Caco-2 (cell line): ENCODE measurements around the gene FBXL19. TPM values are rescaled to one million over a fixed set of nuclear protein-coding genes. Genes with fewer than 3 reads are reported as not detected.

Experiments
- BruUV-seq: library from RNA; stranded (reverse); fragments of 400-500 nt; replicated peaks from 2 replicates; lab custom pipeline; 2021; lab: Mats Ljungman, UMichigan
- CTCF ChIA-PET: fragments of 300-600 bp; sonication (Branson Sonifier 250); formaldehyde crosslinking; loops from one replicate; lab custom pipeline; 2022; ENCODE audit warnings: antibody characterized with exemption; lab: Charles Lee
- POLR2A ChIA-PET: fragments of 300-600 bp; sonication (Branson Sonifier 250); formaldehyde crosslinking; loops from one replicate; lab custom pipeline; 2022; ENCODE audit warnings: antibody characterized with exemption; lab: Charles Lee
- DNase-seq, 2 experiments: peaks; one replicate each; pipeline versions ENCODE4 v3.0.0 to v3.0.0-alpha.2; 2020 to 2022
- H3K27me3 ChIP-seq: replicated peaks from 2 replicates; pipeline ENCODE4 v1.6.0; 2011; ENCODE audit warnings: low read length; ENCODE audit not compliant: control insufficient read depth, insufficient read depth
- H3K36me3 ChIP-seq: 2 replicates; pipeline ENCODE4 v1.5.1; 2011; ENCODE audit warnings: low read length; ENCODE audit not compliant: control insufficient read depth, insufficient read depth
- H3K4me1 ChIP-seq: fragments of 250-450 bp; sonication (Bioruptor Pico); 2 replicates; pipeline ENCODE4 v1.5.1; 2020; ENCODE audit warnings: mild to moderate bottlenecking
- H3K4me3 ChIP-seq: 2 replicates; pipeline ENCODE4 v1.5.1; 2011; ENCODE audit warnings: low read depth, mild to moderate bottlenecking, control low read depth, low read length
- H3K9me3 ChIP-seq: fragments of 250-450 bp; sonication (Bioruptor Pico); 2 replicates; pipeline ENCODE4 v1.5.1; 2020; ENCODE audit warnings: mild to moderate bottlenecking, moderate library complexity
- H3K27ac Mint-ChIP-seq: one replicate; pipeline ENCODE4 v1.8.0; 2022; ENCODE audit warnings: mixed read lengths; ENCODE audit not compliant: unreplicated experiment
- H3K27me3 Mint-ChIP-seq: one replicate; pipeline ENCODE4 v1.8.0; 2022; ENCODE audit warnings: mixed read lengths; ENCODE audit not compliant: insufficient read depth, unreplicated experiment
- H3K36me3 Mint-ChIP-seq: one replicate; pipeline ENCODE4 v1.8.0; 2022; ENCODE audit warnings: mild to moderate bottlenecking, mixed read lengths; ENCODE audit not compliant: insufficient read depth, unreplicated experiment
- H3K4me1 Mint-ChIP-seq: one replicate; pipeline ENCODE4 v1.8.0; 2022; ENCODE audit warnings: low read depth, mixed read lengths; ENCODE audit not compliant: unreplicated experiment
- H3K4me3 Mint-ChIP-seq: one replicate; pipeline ENCODE4 v1.8.0; 2022; ENCODE audit warnings: mild to moderate bottlenecking, moderate library complexity, mixed read lengths; ENCODE audit not compliant: unreplicated experiment
- H3K9me3 Mint-ChIP-seq: one replicate; pipeline ENCODE4 v1.8.0; 2022; ENCODE audit warnings: mixed read lengths; ENCODE audit not compliant: unreplicated experiment
- CTCF ChIP-seq, 2 experiments: fragments of 200-600 bp in 1 of 2; IDR thresholded peaks; 1 replicate in 1 of 2; 2 replicates in 1 of 2; pipeline versions ENCODE4 v1.5.1 to v1.8.0; 2011 to 2022; ENCODE audit warnings: antibody characterized with exemption in 1 of 2, control low read depth in 1 of 2, inconsistent platforms in 1 of 2, low read depth in 1 of 2, low read length in 1 of 2, mild to moderate bottlenecking in 1 of 2, moderate library complexity in 1 of 2; ENCODE audit not compliant: insufficient read depth in 1 of 2, severe bottlenecking in 1 of 2, unreplicated experiment in 1 of 2
- intact Hi-C: fragments of 100-400 bp; cut with micrococcal nuclease; formaldehyde crosslinking; loops from one replicate; pipeline ENCODE4 v1.10.0; 2022; ENCODE audit not compliant: unreplicated experiment
- total RNA-seq: library from RNA; stranded (reverse); gene quantifications from 2 replicates; pipeline ENCODE4 v1.2.3, GENCODE V29; 2022

The FBXL19 gene
- total RNA-seq, 1 experiment from 2014 or later, result 20.2 TPM

- H3K27ac Mint-ChIP-seq, result peak overlapping the region; percentile 100
- H3K9me3 Mint-ChIP-seq, result no peaks in the 10 kb centered on the region
- TF ChIP-seq CTCF (IDR thresholded peaks at IDR 0.05; ENCODE audit: insufficient read depth in 1 of 2, low read depth in 1 of 2, low read length in 1 of 2, severe bottlenecking in 1 of 2, unreplicated experiment in 1 of 2), result no peak
- H3K27me3 Mint-ChIP-seq, result no peaks in the 10 kb centered on the region
- no peaks in the 10 kb centered on the region for H3K27me3 ChIP-seq
- no peaks in the 10 kb centered on the region for H3K4me1 Mint-ChIP-seq
- intact Hi-C loops, result loop anchor here (1.0 to 10.0 kb wide), 3 partner anchors 27 to 268 kb away; partner anchors contain the start of genes CTF1, FBRS and PRR14
- H3K4me3 ChIP-seq, result peak overlapping the region; percentile 49
- DNase-seq, result peak; percentile 97 to 99
- peaks cover 1% of the 10 kb centered on the region; the same call in 1 of the 2 replicates for H3K36me3 ChIP-seq
- ChIA-PET POLR2A (interaction anchor here (0.6 kb wide), 1 partner anchor 576 kb away, joined by 3 read pairs; no protein-coding TSS in a partner anchor), CTCF (no interaction called here)
- H3K4me3 Mint-ChIP-seq, result peak overlapping the region; percentile 100
- peaks cover 18% of the 10 kb centered on the region for H3K36me3 Mint-ChIP-seq
- no peaks in the 10 kb centered on the region for H3K4me1 ChIP-seq
- no peaks in the 10 kb centered on the region for H3K9me3 ChIP-seq
- no TSS peak for BruUV-seq
Measured at GRCh38 chr16:30922960-30923535, 324 bp upstream of the FBXL19 start.

GRCh38 chr16:30924076-30924912 lies 922 bp downstream of the FBXL19 start:
- no peaks in the 10 kb centered on the region for H3K27me3 ChIP-seq
- no peaks in the 10 kb centered on the region for H3K9me3 ChIP-seq
- no peaks in the 10 kb centered on the region for H3K4me1 Mint-ChIP-seq
- no peaks in the 10 kb centered on the region for H3K27me3 Mint-ChIP-seq
- H3K9me3 Mint-ChIP-seq, result no peaks in the 10 kb centered on the region
- CTCF ChIA-PET, result interaction anchor here (0.7 kb wide), 1 partner anchor 110 kb away, joined by 3 read pairs; no protein-coding TSS in a partner anchor
- TF ChIP-seq CTCF (IDR thresholded peaks at IDR 0.05; ENCODE audit: insufficient read depth in 1 of 2, low read depth in 1 of 2, low read length in 1 of 2, severe bottlenecking in 1 of 2, unreplicated experiment in 1 of 2), result no peak
- peak overlapping the region; percentile 49 for H3K4me3 ChIP-seq
- peak in 1 of 2 experiments; percentile 20 for DNase-seq
- peak overlapping the region; percentile 87 for H3K27ac Mint-ChIP-seq
- intact Hi-C loops, result loop anchor here (10.0 kb wide), 1 partner anchor 269 kb away; the partner anchor contains the start of genes FBRS and PRR14
- no TSS peak for BruUV-seq
- POLR2A ChIA-PET, result interaction anchor here (0.6 kb wide), 2 partner anchors 165 to 575 kb away, joined by 3 read pairs; no protein-coding TSS in a partner anchor
- H3K36me3 Mint-ChIP-seq, result peaks cover 18% of the 10 kb centered on the region
- no peaks in the 10 kb centered on the region for H3K4me1 ChIP-seq
- H3K4me3 Mint-ChIP-seq, result peak overlapping the region; percentile 89
- H3K36me3 ChIP-seq, result peaks cover 1% of the 10 kb centered on the region; the same call in 1 of the 2 replicates
